ENCODE results near the gene PLCXD3. TPM values are rescaled to one million over a fixed set of nuclear protein-coding genes. Genes with fewer than 3 reads are reported as not detected.

PLCXD3 gene
- polyA plus RNA-seq, 1 of the 3 experiments (the other 2 are of a cell fraction): 0.15 TPM

DNA sequence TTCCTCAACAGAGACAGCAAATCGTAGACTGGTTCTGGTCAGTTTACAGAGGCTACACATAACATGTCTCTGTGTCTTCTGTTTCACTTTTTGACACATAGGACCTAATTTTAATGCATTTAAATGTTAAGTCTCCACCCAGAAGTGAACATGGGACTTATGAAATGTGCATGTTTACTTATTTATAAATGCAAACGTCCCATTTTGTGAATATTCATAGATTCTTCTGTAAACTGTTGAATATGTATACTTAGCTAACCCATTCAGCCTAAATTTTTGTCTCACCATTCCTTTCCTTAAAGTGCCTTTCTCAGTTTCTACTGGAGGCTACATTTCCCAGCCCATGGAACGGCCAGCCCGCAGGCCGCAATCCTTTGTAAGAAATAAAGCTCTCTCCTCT, 137.2 kb downstream of the PLCXD3 start:
- peaks cover 0 to 30% of the 10 kb centered on the region in 2 experiments; a peak in 2 of 4 replicates for H3K4me1 ChIP-seq (ENCODE audit: control insufficient read depth in 1 of 2, insufficient read depth in 2 of 2, low read depth in 1 of 2, low read length in 1 of 2)
- no peaks in the 10 kb centered on the region for H3K9me2 ChIP-seq
- H4K20me1 ChIP-seq (ENCODE audit: insufficient read depth): no peaks in the 10 kb centered on the region
- WGBS (ENCODE audit: low lambda C conversion rate): 91% methylated on average over 5 of the region's 5 CpGs
- H2AFZ ChIP-seq (ENCODE audit: low read depth): no peak overlapping the region
- no peak overlapping the region for H3K4me2 ChIP-seq
- no peaks in the 10 kb centered on the region for H3K79me2 ChIP-seq (ENCODE audit: insufficient read depth)
- no peaks in the 10 kb centered on the region for H3K27me3 ChIP-seq (ENCODE audit: insufficient read depth)
- no peaks in the 10 kb centered on the region for H3K36me3 ChIP-seq (replicated peaks in 1 of 2; ENCODE audit: control insufficient read depth in 1 of 2, insufficient read depth in 2 of 2, low read length in 1 of 2)
- H3K4me3 ChIP-seq (ENCODE audit: low read depth in 2 of 2, low read length in 1 of 2): no peak overlapping the region
- DNase-seq: no peak
- no peaks in the 10 kb centered on the region for H3K9me3 ChIP-seq
- ChIA-PET POLR2A (no interaction called here), CTCF (interaction anchor here (1.1 kb wide), 3 partner anchors 10 to 29 kb away, joined by 4 to 5 read pairs (median 4); no protein-coding TSS in a partner anchor)
- TF ChIP-seq, protein P1, sequence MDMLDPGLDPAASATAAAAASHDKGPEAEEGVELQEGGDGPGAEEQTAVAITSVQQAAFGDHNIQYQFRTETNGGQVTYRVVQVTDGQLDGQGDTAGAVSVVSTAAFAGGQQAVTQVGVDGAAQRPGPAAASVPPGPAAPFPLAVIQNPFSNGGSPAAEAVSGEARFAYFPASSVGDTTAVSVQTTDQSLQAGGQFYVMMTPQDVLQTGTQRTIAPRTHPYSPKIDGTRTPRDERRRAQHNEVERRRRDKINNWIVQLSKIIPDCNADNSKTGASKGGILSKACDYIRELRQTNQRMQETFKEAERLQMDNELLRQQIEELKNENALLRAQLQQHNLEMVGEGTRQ (IDR thresholded peaks at IDR 0.05; ENCODE audit: borderline replicate concordance, low read depth, low read length): no peak
- TF ChIP-seq GABPA (IDR thresholded peaks at IDR 0.05; ENCODE audit: low read depth): no peak
- TF ChIP-seq, protein P2, sequence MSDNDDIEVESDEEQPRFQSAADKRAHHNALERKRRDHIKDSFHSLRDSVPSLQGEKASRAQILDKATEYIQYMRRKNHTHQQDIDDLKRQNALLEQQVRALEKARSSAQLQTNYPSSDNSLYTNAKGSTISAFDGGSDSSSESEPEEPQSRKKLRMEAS (IDR thresholded peaks at IDR 0.05; ENCODE audit: low read depth): no peak
- TF ChIP-seq, protein P3, sequence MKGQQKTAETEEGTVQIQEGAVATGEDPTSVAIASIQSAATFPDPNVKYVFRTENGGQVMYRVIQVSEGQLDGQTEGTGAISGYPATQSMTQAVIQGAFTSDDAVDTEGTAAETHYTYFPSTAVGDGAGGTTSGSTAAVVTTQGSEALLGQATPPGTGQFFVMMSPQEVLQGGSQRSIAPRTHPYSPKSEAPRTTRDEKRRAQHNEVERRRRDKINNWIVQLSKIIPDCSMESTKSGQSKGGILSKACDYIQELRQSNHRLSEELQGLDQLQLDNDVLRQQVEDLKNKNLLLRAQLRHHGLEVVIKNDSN (IDR thresholded peaks at IDR 0.05; ENCODE audit: borderline replicate concordance, low read depth): no peak
- no peak for TF ChIP-seq RFX5 (IDR thresholded peaks at IDR 0.05; ENCODE audit: low read length)
- no peak for TF ChIP-seq MXI1 (IDR thresholded peaks at IDR 0.05; ENCODE audit: low read depth, low read length)
- TF ChIP-seq RXRA (IDR thresholded peaks at IDR 0.05; ENCODE audit: borderline replicate concordance, low read depth): no peak
- no peak for TF ChIP-seq NRF1 (IDR thresholded peaks at IDR 0.05; ENCODE audit: low read depth, low read length)
- TF ChIP-seq, protein P4, sequence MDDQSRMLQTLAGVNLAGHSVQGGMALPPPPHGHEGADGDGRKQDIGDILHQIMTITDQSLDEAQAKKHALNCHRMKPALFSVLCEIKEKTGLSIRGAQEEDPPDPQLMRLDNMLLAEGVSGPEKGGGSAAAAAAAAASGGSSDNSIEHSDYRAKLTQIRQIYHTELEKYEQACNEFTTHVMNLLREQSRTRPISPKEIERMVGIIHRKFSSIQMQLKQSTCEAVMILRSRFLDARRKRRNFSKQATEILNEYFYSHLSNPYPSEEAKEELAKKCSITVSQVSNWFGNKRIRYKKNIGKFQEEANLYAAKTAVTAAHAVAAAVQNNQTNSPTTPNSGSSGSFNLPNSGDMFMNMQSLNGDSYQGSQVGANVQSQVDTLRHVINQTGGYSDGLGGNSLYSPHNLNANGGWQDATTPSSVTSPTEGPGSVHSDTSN (IDR thresholded peaks at IDR 0.05): no peak
- TF ChIP-seq POLR2AphosphoS5 (IDR thresholded peaks at IDR 0.05; ENCODE audit: low read depth, low read length): no peak
- TF ChIP-seq, protein P5, sequence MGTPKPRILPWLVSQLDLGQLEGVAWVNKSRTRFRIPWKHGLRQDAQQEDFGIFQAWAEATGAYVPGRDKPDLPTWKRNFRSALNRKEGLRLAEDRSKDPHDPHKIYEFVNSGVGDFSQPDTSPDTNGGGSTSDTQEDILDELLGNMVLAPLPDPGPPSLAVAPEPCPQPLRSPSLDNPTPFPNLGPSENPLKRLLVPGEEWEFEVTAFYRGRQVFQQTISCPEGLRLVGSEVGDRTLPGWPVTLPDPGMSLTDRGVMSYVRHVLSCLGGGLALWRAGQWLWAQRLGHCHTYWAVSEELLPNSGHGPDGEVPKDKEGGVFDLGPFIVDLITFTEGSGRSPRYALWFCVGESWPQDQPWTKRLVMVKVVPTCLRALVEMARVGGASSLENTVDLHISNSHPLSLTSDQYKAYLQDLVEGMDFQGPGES (IDR thresholded peaks at IDR 0.05; ENCODE audit: low read depth, low read length): no peak
- TF ChIP-seq, protein P6, sequence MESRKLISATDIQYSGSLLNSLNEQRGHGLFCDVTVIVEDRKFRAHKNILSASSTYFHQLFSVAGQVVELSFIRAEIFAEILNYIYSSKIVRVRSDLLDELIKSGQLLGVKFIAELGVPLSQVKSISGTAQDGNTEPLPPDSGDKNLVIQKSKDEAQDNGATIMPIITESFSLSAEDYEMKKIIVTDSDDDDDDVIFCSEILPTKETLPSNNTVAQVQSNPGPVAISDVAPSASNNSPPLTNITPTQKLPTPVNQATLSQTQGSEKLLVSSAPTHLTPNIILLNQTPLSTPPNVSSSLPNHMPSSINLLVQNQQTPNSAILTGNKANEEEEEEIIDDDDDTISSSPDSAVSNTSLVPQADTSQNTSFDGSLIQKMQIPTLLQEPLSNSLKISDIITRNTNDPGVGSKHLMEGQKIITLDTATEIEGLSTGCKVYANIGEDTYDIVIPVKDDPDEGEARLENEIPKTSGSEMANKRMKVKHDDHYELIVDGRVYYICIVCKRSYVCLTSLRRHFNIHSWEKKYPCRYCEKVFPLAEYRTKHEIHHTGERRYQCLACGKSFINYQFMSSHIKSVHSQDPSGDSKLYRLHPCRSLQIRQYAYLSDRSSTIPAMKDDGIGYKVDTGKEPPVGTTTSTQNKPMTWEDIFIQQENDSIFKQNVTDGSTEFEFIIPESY (IDR thresholded peaks at IDR 0.05; ENCODE audit: borderline replicate concordance, low read depth): no peak
- no peak for TF ChIP-seq ELF1 (IDR thresholded peaks at IDR 0.05)
- TF ChIP-seq TCF12 (IDR thresholded peaks at IDR 0.05): no peak
- H3F3A ChIP-seq (replicated peaks; ENCODE audit: insufficient read depth): no peaks in the 10 kb centered on the region
- no peak overlapping the region for H3K9ac ChIP-seq
- peak overlapping the region in 1 of 2 experiments; percentile 71; a peak in 2 of 4 replicates for H3K27ac ChIP-seq (ENCODE audit: low read depth in 2 of 2, low read length in 1 of 2)

All from SK-N-SH (cell line).